Tibial artery (tissue), 4 donors: ENCODE data around the gene SEC16A.

ENCODE experiments used
- DNase-seq, 2 donors: peaks; one replicate each; pipeline ENCODE4 v3.0.0-alpha.2; 2019
- H3K27ac ChIP-seq, 2 donors: fragments of 200-600 bp; sonication (generic) in 1 of 2; 1 replicate in 1 of 2; 2 replicates in 1 of 2; pipeline ENCODE4 v1.5.1; 2018 to 2019; ENCODE audit warnings: mild to moderate bottlenecking in 1 of 2
- H3K27me3 ChIP-seq, 2 donors: fragments of 200-600 bp; sonication (generic) in 1 of 2; one replicate each; pipeline versions ENCODE4 v1.5.1 to v1.6.0; 2016 to 2019
- H3K36me3 ChIP-seq, 3 donors: fragments of 200-600 bp; sonication (generic) in 2 of 3; one replicate each; pipeline ENCODE4 v1.5.1; 2016 to 2019; ENCODE audit warnings: mild to moderate bottlenecking in 2 of 3
- H3K4me1 ChIP-seq, 4 donors: fragments of 200-600 bp; sonication (generic) in 2 of 4; 1 replicate in 3 of 4; 2 replicates in 1 of 4; pipeline ENCODE4 v1.5.1; 2016 to 2019
- H3K4me3 ChIP-seq, 2 donors: fragments of 200-600 bp; sonication (generic) in 1 of 2; 1 replicate in 1 of 2; 2 replicates in 1 of 2; pipeline ENCODE4 v1.5.1; 2018 to 2019; ENCODE audit warnings: mild to moderate bottlenecking in 2 of 2
- H3K9me3 ChIP-seq, 3 donors: fragments of 200-600 bp; sonication (generic) in 1 of 3; one replicate each; pipeline ENCODE4 v1.5.1; 2016 to 2019
- intact Hi-C: fragments of 100-400 bp; cut with DNase I; formaldehyde crosslinking; loops from one replicate; pipeline ENCODE4 v1.15.0; 2023; ENCODE audit warnings: low total_unique reads
- TF ChIP-seq, protein P1 (sequence below), 2 experiments: fragments of 200-600 bp in 1 of 2; fragments of 450-650 bp in 1 of 2; IDR thresholded peaks; one replicate each; pipeline ENCODE4 v1.5.1; 2017 to 2019; ENCODE audit warnings: antibody characterized with exemption in 2 of 2, mild to moderate bottlenecking in 1 of 2, moderate library complexity in 1 of 2

Gene SEC16A

DNA sequence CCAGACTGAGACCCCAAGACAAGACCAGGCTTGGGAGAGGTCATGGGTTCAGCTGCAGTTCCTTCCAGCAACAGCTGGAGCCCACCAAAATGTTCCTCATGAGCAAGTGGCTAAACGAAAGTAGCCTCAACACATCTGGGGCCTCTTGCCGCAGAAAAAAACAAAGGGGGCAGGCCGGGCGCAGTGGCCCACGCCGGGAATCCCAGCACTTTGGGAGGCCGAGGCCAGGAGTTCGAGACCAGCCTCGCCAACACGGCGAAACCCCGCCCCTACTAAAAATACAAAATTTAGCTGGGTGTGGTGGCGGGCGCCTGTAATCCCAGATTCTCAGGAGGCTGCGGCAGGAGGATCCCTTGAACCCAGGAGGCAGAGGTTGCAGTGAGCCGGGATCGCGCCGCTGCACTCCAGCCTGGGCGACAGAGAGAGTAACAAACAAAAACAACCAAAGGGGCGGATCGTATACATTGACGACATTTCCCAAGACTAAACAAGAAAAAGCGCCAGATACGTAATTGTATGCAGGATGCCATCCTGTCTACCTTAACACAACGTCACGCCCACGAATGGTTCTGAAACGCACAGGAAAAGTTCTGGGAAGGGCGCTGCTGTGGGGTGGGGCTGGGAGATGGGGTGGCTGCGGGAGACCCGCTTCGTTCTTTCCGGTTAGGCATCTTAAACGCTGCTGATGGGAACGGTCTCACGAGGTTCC is 44.8 kb downstream of the SEC16A start:
- no peak for DNase-seq
- H3K36me3 ChIP-seq, result peaks cover 20 to 63% (median 30%) of the 10 kb centered on the region in 3 donors
- peak overlapping the region; percentile 74 to 95 for H3K4me3 ChIP-seq
- peak overlapping the region in 1 of 2 donors; percentile 68 for H3K27ac ChIP-seq
- TF ChIP-seq, protein P1, sequence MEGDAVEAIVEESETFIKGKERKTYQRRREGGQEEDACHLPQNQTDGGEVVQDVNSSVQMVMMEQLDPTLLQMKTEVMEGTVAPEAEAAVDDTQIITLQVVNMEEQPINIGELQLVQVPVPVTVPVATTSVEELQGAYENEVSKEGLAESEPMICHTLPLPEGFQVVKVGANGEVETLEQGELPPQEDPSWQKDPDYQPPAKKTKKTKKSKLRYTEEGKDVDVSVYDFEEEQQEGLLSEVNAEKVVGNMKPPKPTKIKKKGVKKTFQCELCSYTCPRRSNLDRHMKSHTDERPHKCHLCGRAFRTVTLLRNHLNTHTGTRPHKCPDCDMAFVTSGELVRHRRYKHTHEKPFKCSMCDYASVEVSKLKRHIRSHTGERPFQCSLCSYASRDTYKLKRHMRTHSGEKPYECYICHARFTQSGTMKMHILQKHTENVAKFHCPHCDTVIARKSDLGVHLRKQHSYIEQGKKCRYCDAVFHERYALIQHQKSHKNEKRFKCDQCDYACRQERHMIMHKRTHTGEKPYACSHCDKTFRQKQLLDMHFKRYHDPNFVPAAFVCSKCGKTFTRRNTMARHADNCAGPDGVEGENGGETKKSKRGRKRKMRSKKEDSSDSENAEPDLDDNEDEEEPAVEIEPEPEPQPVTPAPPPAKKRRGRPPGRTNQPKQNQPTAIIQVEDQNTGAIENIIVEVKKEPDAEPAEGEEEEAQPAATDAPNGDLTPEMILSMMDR (IDR thresholded peaks at IDR 0.05), result no peak
- H3K9me3 ChIP-seq, result no peaks in the 10 kb centered on the region
- intact Hi-C loops, result no loop called here
- H3K4me1 ChIP-seq, result peaks cover 0 to 35% (median 30%) of the 10 kb centered on the region in 4 donors
- no peaks in the 10 kb centered on the region for H3K27me3 ChIP-seq

DNA sequence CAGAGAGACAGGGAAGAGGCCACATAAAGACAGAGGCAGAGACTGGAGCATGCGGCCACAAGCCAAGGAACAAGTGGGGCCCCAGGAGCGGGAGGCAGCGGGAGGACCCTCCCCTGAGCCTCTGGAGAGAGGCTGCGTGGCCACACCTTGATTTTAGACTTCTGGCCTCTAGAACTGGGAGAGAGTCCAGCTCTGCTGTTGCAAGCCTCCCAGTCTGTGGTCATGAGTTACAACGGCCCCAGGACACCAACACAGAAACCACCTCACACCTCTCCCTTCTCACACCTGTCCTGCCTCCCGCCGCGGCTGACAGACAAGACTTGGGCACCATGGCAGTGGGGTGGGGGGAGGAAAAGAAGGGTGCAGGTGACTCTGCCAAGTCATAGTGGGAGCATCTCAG is 45.4 kb downstream of the SEC16A start:
- peaks cover 0 to 35% (median 30%) of the 10 kb centered on the region in 4 donors for H3K4me1 ChIP-seq
- intact Hi-C loops, result no loop called here
- peak overlapping the region in 1 of 2 donors; percentile 95 for H3K4me3 ChIP-seq
- no peak for DNase-seq
- no peaks in the 10 kb centered on the region for H3K27me3 ChIP-seq
- TF ChIP-seq, protein P1 (IDR thresholded peaks at IDR 0.05), result no peak
- H3K36me3 ChIP-seq, result peaks cover 15 to 63% (median 30%) of the 10 kb centered on the region in 3 donors
- H3K9me3 ChIP-seq, result no peaks in the 10 kb centered on the region
- no peak overlapping the region for H3K27ac ChIP-seq

DNA sequence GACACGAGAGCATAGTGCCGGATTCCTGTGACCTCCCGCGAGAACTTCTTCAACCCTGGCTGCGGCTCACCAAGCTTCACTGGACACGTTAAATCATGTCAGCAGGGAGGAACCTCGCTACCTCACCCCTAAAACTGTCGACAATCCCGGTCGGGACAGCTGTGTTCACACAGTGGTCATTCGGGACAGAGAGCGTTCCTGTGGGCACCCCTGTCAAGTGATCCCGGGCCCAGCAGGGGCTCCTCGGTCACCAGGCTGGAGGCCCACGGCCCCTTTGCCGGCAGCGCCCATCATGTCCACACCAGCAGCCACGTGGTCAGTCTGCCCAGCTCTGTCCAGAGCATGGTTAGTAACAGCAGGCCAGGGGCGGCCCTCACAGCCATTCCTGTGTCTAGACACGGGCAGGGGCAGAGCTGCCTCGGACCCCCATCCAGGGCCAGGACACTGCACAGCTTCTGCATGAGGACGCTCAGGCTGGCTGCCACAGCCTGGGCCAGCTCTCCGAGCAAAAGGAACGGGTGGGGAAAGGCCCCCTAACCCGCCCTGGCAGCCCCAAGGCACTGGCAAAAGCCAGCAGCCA is 46.7 kb downstream of the SEC16A start:
- Histone ChIP-seq H3K4me3 (no peak overlapping the region), H3K4me1 (peaks cover 0 to 35% (median 30%) of the 10 kb centered on the region in 4 donors), H3K27me3 (no peaks in the 10 kb centered on the region), H3K9me3 (no peaks in the 10 kb centered on the region), H3K27ac (no peak overlapping the region), H3K36me3 (peaks cover 3 to 57% (median 25%) of the 10 kb centered on the region in 3 donors)
- intact Hi-C loops, result no loop called here
- no peak for DNase-seq
- TF ChIP-seq, protein P1 (IDR thresholded peaks at IDR 0.05), result no peak

DNA sequence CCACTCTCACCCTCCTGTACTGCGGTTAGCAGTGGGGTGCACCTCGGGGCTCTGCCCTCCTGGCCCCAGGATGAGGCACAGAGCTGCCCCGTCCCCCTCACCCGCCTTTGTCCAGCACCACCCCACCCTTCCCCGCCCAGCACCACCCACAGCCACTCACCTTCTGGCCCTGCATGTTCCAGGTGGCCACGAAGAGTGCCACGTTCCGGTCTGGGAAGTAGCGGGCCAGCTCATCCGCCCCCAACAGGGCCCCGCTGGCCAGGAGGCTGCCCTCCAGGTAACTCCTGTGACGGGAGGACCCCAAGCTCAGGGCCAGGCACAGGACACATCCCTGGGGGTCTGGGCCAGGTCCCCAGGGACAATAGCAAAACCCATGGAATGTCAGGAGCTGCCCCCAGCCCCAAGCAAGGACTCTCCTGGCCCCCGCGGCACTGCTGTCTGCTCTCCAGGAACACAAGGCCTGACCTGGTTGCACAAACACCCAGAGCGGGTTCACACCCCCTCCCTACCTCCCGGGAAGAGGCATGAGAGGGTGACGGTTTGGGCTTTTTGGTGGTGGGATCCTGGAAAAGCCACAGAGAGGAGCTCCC is 48.2 kb downstream of the SEC16A start:
- no peak overlapping the region for H3K4me3 ChIP-seq
- no peaks in the 10 kb centered on the region for H3K27me3 ChIP-seq
- peaks cover 0 to 30% (median 24%) of the 10 kb centered on the region in 4 donors for H3K4me1 ChIP-seq
- DNase-seq, result no peak
- no peak overlapping the region for H3K27ac ChIP-seq
- intact Hi-C loops, result no loop called here
- peaks cover 8 to 63% (median 30%) of the 10 kb centered on the region in 3 donors for H3K36me3 ChIP-seq
- TF ChIP-seq, protein P1 (IDR thresholded peaks at IDR 0.05), result no peak
- H3K9me3 ChIP-seq, result no peaks in the 10 kb centered on the region

DNA sequence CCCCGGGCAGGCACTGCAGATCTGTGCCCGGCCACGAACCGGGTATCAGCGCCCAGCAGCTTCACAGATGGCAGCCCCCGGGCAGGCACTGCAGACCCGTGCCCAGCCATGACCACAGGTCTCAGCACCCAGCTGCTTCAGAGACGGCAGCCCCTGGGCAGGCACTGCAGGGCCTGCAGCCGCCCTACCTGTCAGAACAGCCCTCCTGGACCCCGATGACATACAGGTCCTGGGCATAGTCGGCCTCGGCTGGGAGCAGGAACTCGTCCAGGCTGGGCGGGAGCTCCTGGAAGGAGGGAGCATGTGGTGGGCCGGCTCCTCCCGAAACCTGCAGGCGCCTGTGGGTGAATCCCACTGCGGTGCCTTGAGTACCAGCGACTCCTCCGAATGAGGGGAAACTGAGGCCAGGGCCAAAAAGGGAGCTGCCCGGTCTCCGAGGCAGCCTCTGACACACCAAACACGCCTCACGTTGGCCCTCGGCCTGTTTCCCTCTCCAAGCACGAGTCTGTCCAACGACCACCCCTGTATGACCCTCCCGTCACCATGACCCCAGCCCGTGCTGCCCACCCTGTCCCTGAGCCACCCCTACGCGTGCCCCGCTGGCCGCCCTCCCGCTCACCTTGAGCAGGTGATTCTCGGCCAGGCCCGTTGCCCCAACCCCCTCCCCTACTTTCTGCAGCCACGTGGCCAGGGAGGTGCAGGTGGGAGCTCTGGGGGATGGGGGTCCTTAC is 48.8 kb downstream of the SEC16A start:
- no peak for DNase-seq
- peaks cover 8 to 70% (median 35%) of the 10 kb centered on the region in 3 donors for H3K36me3 ChIP-seq
- peaks cover 0 to 29% (median 24%) of the 10 kb centered on the region in 4 donors for H3K4me1 ChIP-seq
- no peaks in the 10 kb centered on the region for H3K27me3 ChIP-seq
- intact Hi-C loops, result no loop called here
- no peak overlapping the region for H3K4me3 ChIP-seq
- TF ChIP-seq, protein P1 (IDR thresholded peaks at IDR 0.05), result no peak
- no peak overlapping the region for H3K27ac ChIP-seq
- H3K9me3 ChIP-seq, result no peaks in the 10 kb centered on the region
